Measurements from ENCODE around the gene PRKCH. TPM values are rescaled to one million over a fixed set of nuclear protein-coding genes. Genes with fewer than 3 reads are reported as not detected.

PRKCH gene
- total and polyA plus RNA-seq, 3 donors from 2014 or later: 15.0 to 26.8 (median 25.4) TPM

GRCh38 chr14:61455351-61455750 lies 134.0 kb downstream of the PRKCH start:
- Histone ChIP-seq H3K4me1 (no peaks in the 10 kb centered on the region), H3K36me3 (ENCODE audit: low read depth, missing control alignments) (no peaks in the 10 kb centered on the region), H3K27ac (no peak overlapping the region), H3K27me3 (no peaks in the 10 kb centered on the region), H3K4me3 (no peak overlapping the region), H3K9me3 (no peaks in the 10 kb centered on the region)
- TF ChIP-seq CTCF (IDR thresholded peaks at IDR 0.05): no peak
- no peak for TF ChIP-seq POLR2A (IDR thresholded peaks at IDR 0.05)
- DNase-seq: no peak
- WGBS, 2 donors: 88 to 90% methylated on average over 6 of the region's 6 CpGs
- intact Hi-C loops (cut with DNase I; ENCODE audit: low total_unique reads): no loop called here

- no peaks in the 10 kb centered on the region for H3K36me3 ChIP-seq (ENCODE audit: low read depth, missing control alignments)
- intact Hi-C loops (cut with DNase I; ENCODE audit: low total_unique reads): no loop called here
- peak; percentile 93 for DNase-seq
- H3K27me3 ChIP-seq: no peaks in the 10 kb centered on the region
- no peaks in the 10 kb centered on the region for H3K4me1 ChIP-seq
- no peaks in the 10 kb centered on the region for H3K9me3 ChIP-seq
- no peak overlapping the region for H3K4me3 ChIP-seq
- TF ChIP-seq CTCF (IDR thresholded peaks at IDR 0.05) (peak; percentile 57 to 93 (median 80)), POLR2A (IDR thresholded peaks at IDR 0.05) (no peak)
- H3K27ac ChIP-seq: no peak overlapping the region
- WGBS, 2 donors: 48 to 54% methylated on average over 12 of the region's 12 CpGs
These were observed 135.3 kb downstream of the PRKCH start for GRCh38 chr14:61456720-61457119.

- Histone ChIP-seq H3K27me3 (no peaks in the 10 kb centered on the region), H3K27ac (no peak overlapping the region), H3K4me3 (no peak overlapping the region), H3K36me3 (ENCODE audit: low read depth, missing control alignments) (no peaks in the 10 kb centered on the region), H3K4me1 (no peaks in the 10 kb centered on the region), H3K9me3 (no peaks in the 10 kb centered on the region)
- no peak for DNase-seq
- no peak for TF ChIP-seq CTCF (IDR thresholded peaks at IDR 0.05)
- no peak for TF ChIP-seq POLR2A (IDR thresholded peaks at IDR 0.05)
- intact Hi-C loops (cut with DNase I; ENCODE audit: low total_unique reads): no loop called here
These were observed 137.4 kb downstream of the PRKCH start for GRCh38 chr14:61458766-61459165.

GRCh38 chr14:61459229-61459628 lies 137.8 kb downstream of the PRKCH start:
- TF ChIP-seq CTCF (IDR thresholded peaks at IDR 0.05) (no peak), POLR2A (IDR thresholded peaks at IDR 0.05) (no peak)
- Histone ChIP-seq H3K9me3 (no peaks in the 10 kb centered on the region), H3K4me3 (no peak overlapping the region), H3K27ac (no peak overlapping the region), H3K36me3 (ENCODE audit: low read depth, missing control alignments) (no peaks in the 10 kb centered on the region), H3K4me1 (no peaks in the 10 kb centered on the region), H3K27me3 (no peaks in the 10 kb centered on the region)
- no peak for DNase-seq
- intact Hi-C loops (cut with DNase I; ENCODE audit: low total_unique reads): no loop called here
- WGBS, 2 donors: 87 to 90% methylated on average over 6 of the region's 6 CpGs

- Histone ChIP-seq H3K36me3 (ENCODE audit: low read depth, missing control alignments) (no peaks in the 10 kb centered on the region), H3K27ac (no peak overlapping the region), H3K4me1 (no peaks in the 10 kb centered on the region), H3K9me3 (no peaks in the 10 kb centered on the region), H3K27me3 (no peaks in the 10 kb centered on the region), H3K4me3 (no peak overlapping the region)
- 92 to 97% methylated on average over 1 of the region's 1 CpG for WGBS, 2 donors
- intact Hi-C loops (cut with DNase I; ENCODE audit: low total_unique reads): loop anchor here (5.0 to 10.0 kb wide), 2 partner anchors 235 to 377 kb away; partner anchors contain the start of gene HIF1A
- DNase-seq: no peak
- TF ChIP-seq POLR2A (IDR thresholded peaks at IDR 0.05): no peak
- no peak for TF ChIP-seq CTCF (IDR thresholded peaks at IDR 0.05)
These were observed 138.7 kb downstream of the PRKCH start for GRCh38 chr14:61460063-61460462.
